ENCODE data around the gene NSF.

NSF gene

GRCh38 chr17:46800573-46800972, 210.1 kb downstream of the NSF start:
- DNase-seq (ENCODE audit: low read depth in 2 of 2), result no peak

GRCh38 chr17:46802800-46803199, 212.3 kb downstream of the NSF start:
- DNase-seq (ENCODE audit: low read depth in 2 of 2), result no peak

GRCh38 chr17:46803544-46803943, 213.1 kb downstream of the NSF start:
- no peak for DNase-seq (ENCODE audit: low read depth in 2 of 2)

GRCh38 chr17:46805771-46806170, 215.3 kb downstream of the NSF start:
- DNase-seq (ENCODE audit: low read depth in 2 of 2), result no peak
